Measurements from ENCODE around the gene LRRC8E.

- TF ChIP-seq, protein P1, sequence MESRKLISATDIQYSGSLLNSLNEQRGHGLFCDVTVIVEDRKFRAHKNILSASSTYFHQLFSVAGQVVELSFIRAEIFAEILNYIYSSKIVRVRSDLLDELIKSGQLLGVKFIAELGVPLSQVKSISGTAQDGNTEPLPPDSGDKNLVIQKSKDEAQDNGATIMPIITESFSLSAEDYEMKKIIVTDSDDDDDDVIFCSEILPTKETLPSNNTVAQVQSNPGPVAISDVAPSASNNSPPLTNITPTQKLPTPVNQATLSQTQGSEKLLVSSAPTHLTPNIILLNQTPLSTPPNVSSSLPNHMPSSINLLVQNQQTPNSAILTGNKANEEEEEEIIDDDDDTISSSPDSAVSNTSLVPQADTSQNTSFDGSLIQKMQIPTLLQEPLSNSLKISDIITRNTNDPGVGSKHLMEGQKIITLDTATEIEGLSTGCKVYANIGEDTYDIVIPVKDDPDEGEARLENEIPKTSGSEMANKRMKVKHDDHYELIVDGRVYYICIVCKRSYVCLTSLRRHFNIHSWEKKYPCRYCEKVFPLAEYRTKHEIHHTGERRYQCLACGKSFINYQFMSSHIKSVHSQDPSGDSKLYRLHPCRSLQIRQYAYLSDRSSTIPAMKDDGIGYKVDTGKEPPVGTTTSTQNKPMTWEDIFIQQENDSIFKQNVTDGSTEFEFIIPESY (IDR thresholded peaks at IDR 0.05; ENCODE audit: extremely low read depth, insufficient replicate concordance, low read length), result no peak
- TF ChIP-seq POLR2A (IDR thresholded peaks at IDR 0.05; ENCODE audit: borderline replicate concordance, extremely low read depth, insufficient read depth, insufficient read length), result no peak
- TF ChIP-seq CTCF (IDR thresholded peaks at IDR 0.05 in 2 of 3, conservative IDR thresholded peaks at IDR 0.05 in 1 of 3; ENCODE audit: borderline replicate concordance in 1 of 3, insufficient read depth in 1 of 3, low read depth in 2 of 3, low read length in 2 of 3), result no peak
Observed at GRCh38 chr19:7947939-7948338, 59.6 kb downstream of the LRRC8E start.

Measured in HCT116 (cell line).